GM21447 (cell line): ENCODE data around the gene SATL1.
"Not testable (repeated sequence)": the region's sequence is repeated elsewhere in the genome, so short reads cannot be mapped to it uniquely, and the experiment has no call there.

Source experiments
- ATAC-seq: cut with Tn5 transposase; IDR thresholded peaks from one replicate; pipeline ENCODE4 v1.9.1; 2021; ENCODE audit not compliant: unreplicated experiment

The SATL1 gene

GRCh38 chrX:85112293-85112692 is 131.3 kb downstream of the SATL1 start:
- ATAC-seq: no peak

GRCh38 chrX:85111347-85111746 is 132.2 kb downstream of the SATL1 start:
- ATAC-seq: no peak

GRCh38 chrX:85109235-85109634 is 134.3 kb downstream of the SATL1 start:
- no peak for ATAC-seq

GRCh38 chrX:85108165-85108564 is 135.4 kb downstream of the SATL1 start:
- ATAC-seq: no peak

- ATAC-seq: no peak
Observed at GRCh38 chrX:85107407-85107806, 136.2 kb downstream of the SATL1 start.

- ATAC-seq: no peak
Observed at GRCh38 chrX:85089321-85089840, 154.2 kb downstream of the SATL1 start.

- no peak for ATAC-seq
Observed at GRCh38 chrX:85084770-85085393, 158.7 kb downstream of the SATL1 start.

- ATAC-seq: not testable (repeated sequence)
Observed at GRCh38 chrX:85077247-85077646, 166.3 kb downstream of the SATL1 start.

GRCh38 chrX:85065512-85066198 is 177.9 kb downstream of the SATL1 start:
- no peak for ATAC-seq

- peak; percentile 50 for ATAC-seq
Observed at GRCh38 chrX:85052636-85053343, 190.8 kb downstream of the SATL1 start.

GRCh38 chrX:85052205-85052604 is 191.4 kb downstream of the SATL1 start:
- ATAC-seq: no peak

- ATAC-seq: no peak
Observed at GRCh38 chrX:85051627-85052026, 192.0 kb downstream of the SATL1 start.
